GM23338 (cell line): ENCODE measurements around the gene ENPP1.

Source experiments
- CREB1 ChIP-seq: fragments of 250-450 bp; sonication (Bioruptor Pico); IDR thresholded peaks from 2 replicates; pipeline ENCODE4 v1.5.0; 2020; ENCODE audit warnings: low read depth, mild to moderate bottlenecking, moderate library complexity
- CTCF ChIP-seq, 2 experiments: fragments of 200-600 bp in 1 of 2; sonication (generic) in 1 of 2; conservative IDR thresholded peaks; 2 replicates each; pipeline versions ENCODE4 v1.5.1 to v1.6.1; 2016 to 2017; ENCODE audit warnings: antibody characterized with exemption in 2 of 2, low read depth in 2 of 2, mild to moderate bottlenecking in 2 of 2, moderate library complexity in 1 of 2
- ETS1 ChIP-seq: IDR thresholded peaks from 2 replicates; pipeline ENCODE4 v1.6.1; 2016; ENCODE audit warnings: antibody characterized with exemption
- EZH2 ChIP-seq: fragments of 200-600 bp; sonication (generic); IDR thresholded peaks from one replicate; pipeline ENCODE4 v1.8.0; 2017; ENCODE audit warnings: antibody characterized with exemption, mild to moderate bottlenecking, low read depth; ENCODE audit not compliant: unreplicated experiment
- EZH2phosphoT487 ChIP-seq: fragments of 200-600 bp; sonication (generic); IDR thresholded peaks from one replicate; pipeline ENCODE4 v1.8.1; 2018; ENCODE audit warnings: antibody characterized with exemption; ENCODE audit not compliant: unreplicated experiment
- JUNB ChIP-seq: IDR thresholded peaks from one replicate; pipeline ENCODE4 v1.6.1; 2016; ENCODE audit warnings: antibody characterized with exemption; ENCODE audit not compliant: unreplicated experiment
- NANOG ChIP-seq: IDR thresholded peaks from 2 replicates; pipeline ENCODE4 v1.6.1; 2016; ENCODE audit warnings: antibody characterized with exemption, borderline replicate concordance
- POLR2AphosphoS5 ChIP-seq: IDR thresholded peaks from 2 replicates; pipeline ENCODE4 v1.6.1; 2016; ENCODE audit warnings: antibody characterized with exemption, low read depth
- REST ChIP-seq: IDR thresholded peaks from one replicate; pipeline ENCODE4 v1.6.1; 2018; ENCODE audit warnings: antibody characterized with exemption; ENCODE audit not compliant: unreplicated experiment
- STAT1 ChIP-seq: IDR thresholded peaks from one replicate; pipeline ENCODE4 v1.6.1; 2016; ENCODE audit warnings: antibody characterized with exemption; ENCODE audit not compliant: unreplicated experiment
- ZNF331 ChIP-seq: fragments of 250-450 bp; sonication (Bioruptor Pico); IDR thresholded peaks from 2 replicates; pipeline ENCODE4 v1.5.0; 2020; ENCODE audit warnings: low read depth, mild to moderate bottlenecking, moderate library complexity

GRCh38 chr6:131849799-131850198 is 42.0 kb downstream of the ENPP1 start:
- TF ChIP-seq CTCF (conservative IDR thresholded peaks at IDR 0.05; ENCODE audit: low read depth in 2 of 2) (no peak), POLR2AphosphoS5 (no peak), EZH2 (no peak), CREB1 (no peak), EZH2phosphoT487 (no peak), REST (no peak), JUNB (no peak), STAT1 (no peak), NANOG (no peak), ZNF331 (CRISPR knock-in tag) (no peak), ETS1 (no peak)
